HCT116 (cell line): ENCODE results near the gene CYP2S1. TPM values are rescaled to one million over a fixed set of nuclear protein-coding genes. Genes with fewer than 3 reads are reported as not detected.

Experiments
- ATAC-seq: fragments of 200-7000 bp; cut with Tn5 transposase; 2 replicates; pipeline ENCODE4 v1.9.1; 2020; ENCODE audit warnings: mild to moderate bottlenecking, moderate library complexity
- BruUV-seq: library from RNA; stranded (reverse); fragments of 400-500 nt; replicated peaks from 2 replicates; lab custom pipeline; 2021; lab: Mats Ljungman, UMichigan
- CTCF ChIA-PET: fragments of 300-600 bp; sonication (Branson Sonifier 250); formaldehyde crosslinking; loops from one replicate; lab custom pipeline; 2021; ENCODE audit warnings: antibody characterized with exemption; lab: Charles Lee
- POLR2A ChIA-PET: fragments of 300-600, 350-600 bp; sonication (Branson Sonifier 250); formaldehyde crosslinking; loops from one replicate; lab custom pipeline; 2021; ENCODE audit warnings: antibody characterized with exemption; lab: Charles Lee
- RAD21 ChIA-PET, 2 experiments: fragments of 300-600 bp; sonication (Branson Sonifier 250); formaldehyde crosslinking; loops; one replicate each; lab custom pipeline; 2023; ENCODE audit warnings: low total read pairs in 2 of 2; ENCODE audit not compliant: uncharacterized antibody in 2 of 2, unreplicated experiment in 2 of 2, low non-redundant PET in 1 of 2; lab: Charles Lee
- DNase-seq: peaks from one replicate; pipeline ENCODE4 v3.0.0-alpha.2; 2010; ENCODE audit warnings: low read depth, low spot score
- H2AFZ ChIP-seq: fragments of 200-600 bp; shearing (Covaris generic), sonication (generic); 2 replicates; pipeline ENCODE4 v1.6.1; 2017; ENCODE audit warnings: low read depth, mixed run types, mixed read lengths, antibody characterized with exemption, low read length; ENCODE audit not compliant: poor library complexity, severe bottlenecking
- H3K27ac ChIP-seq: 2 replicates; pipeline ENCODE4 v1.5.1; 2012; ENCODE audit warnings: low read depth, low read length
- H3K27me3 ChIP-seq: fragments of 200-600 bp; sonication (generic); 2 replicates; pipeline ENCODE4 v1.6.1; 2016; ENCODE audit warnings: mixed run types, low read length, mixed read lengths; ENCODE audit not compliant: insufficient read depth
- H3K36me3 ChIP-seq, 2 experiments: fragments of 200-500 bp in 1 of 2; fragments of 200-600 bp in 1 of 2; sonication (Bioruptor generic) in 1 of 2; sonication (generic) in 1 of 2; 2 replicates each; pipeline versions ENCODE4 v1.5.1 to v1.6.1; 2014 to 2016; ENCODE audit warnings: low read length in 2 of 2, inconsistent platforms in 1 of 2, mixed read lengths in 1 of 2, mixed run types in 1 of 2; ENCODE audit not compliant: insufficient read depth in 2 of 2, control insufficient read depth in 1 of 2
- H3K4me1 ChIP-seq, 2 experiments: fragments of 200-600 bp in 1 of 2; sonication (generic) in 1 of 2; 2 replicates each; pipeline versions ENCODE4 v1.5.1 to v1.6.1; 2012 to 2017; ENCODE audit warnings: low read length in 2 of 2, inconsistent platforms in 1 of 2, mild to moderate bottlenecking in 1 of 2, mixed read lengths in 1 of 2, mixed run types in 1 of 2, moderate library complexity in 1 of 2; ENCODE audit not compliant: insufficient read depth in 2 of 2, control insufficient read depth in 1 of 2
- H3K4me2 ChIP-seq: fragments of 200-600 bp; sonication (generic); 2 replicates; pipeline ENCODE4 v1.6.1; 2017; ENCODE audit warnings: mixed run types, low read length, mixed read lengths
- H3K4me3 ChIP-seq, 2 experiments: fragments of 200-600 bp in 1 of 2; sonication (generic) in 1 of 2; replicated peaks in 1 of 2; 2 replicates each; pipeline ENCODE4 v1.5.1; 2011 to 2016; ENCODE audit warnings: low read length in 2 of 2, control low read depth in 1 of 2, low read depth in 1 of 2, mild to moderate bottlenecking in 1 of 2, mixed read lengths in 1 of 2, mixed run types in 1 of 2
- H3K79me2 ChIP-seq: fragments of 200-600 bp; sonication (generic); 2 replicates; pipeline ENCODE4 v1.6.1; 2017; ENCODE audit warnings: mild to moderate bottlenecking, mixed run types, low read length, moderate library complexity, mixed read lengths; ENCODE audit not compliant: insufficient read depth
- H3K9ac ChIP-seq: fragments of 200-600 bp; sonication (generic); 2 replicates; pipeline ENCODE4 v1.6.1; 2016; ENCODE audit warnings: low read length, mixed read lengths
- H3K9me2 ChIP-seq: fragments of 200-600 bp; sonication (generic), shearing (Covaris generic); 2 replicates; pipeline ENCODE4 v1.6.1; 2017; ENCODE audit warnings: mixed run types, mild to moderate bottlenecking, moderate library complexity; ENCODE audit not compliant: insufficient read depth
- H3K9me3 ChIP-seq, 2 experiments: fragments of 200-500 bp in 1 of 2; fragments of 200-600 bp in 1 of 2; sonication (Bioruptor generic) in 1 of 2; sonication (generic) in 1 of 2; 2 replicates each; pipeline ENCODE4 v1.6.1; 2014 to 2017; ENCODE audit warnings: low read length in 2 of 2, mixed read lengths in 2 of 2, inconsistent platforms in 1 of 2, low read depth in 1 of 2, mild to moderate bottlenecking in 1 of 2, mixed run types in 1 of 2, moderate library complexity in 1 of 2; ENCODE audit not compliant: control insufficient read depth in 1 of 2, insufficient read depth in 1 of 2
- H4K20me1 ChIP-seq: fragments of 200-600 bp; sonication (generic), shearing (Covaris generic); 2 replicates; pipeline ENCODE4 v1.6.1; 2017; ENCODE audit warnings: mixed run types, mild to moderate bottlenecking, moderate library complexity; ENCODE audit not compliant: insufficient read depth
- EGR1 ChIP-seq: IDR thresholded peaks from 2 replicates; pipeline ENCODE4 v1.6.1; 2012; ENCODE audit warnings: low read depth
- ELF1 ChIP-seq: IDR thresholded peaks from 2 replicates; pipeline ENCODE4 v1.6.1; 2012; ENCODE audit warnings: low read depth, borderline replicate concordance
- MAX ChIP-seq: IDR thresholded peaks from 2 replicates; pipeline ENCODE4 v1.6.1; 2012
- RAD21 ChIP-seq: IDR thresholded peaks from 2 replicates; pipeline ENCODE4 v1.6.1; 2012; ENCODE audit warnings: low read depth, mild to moderate bottlenecking
- SRF ChIP-seq: IDR thresholded peaks from 2 replicates; pipeline ENCODE4 v1.6.1; 2012; ENCODE audit warnings: low read depth
- YY1 ChIP-seq: IDR thresholded peaks from 2 replicates; pipeline ENCODE4 v1.6.1; 2011; ENCODE audit warnings: low read length, low read depth, moderate library complexity, mild to moderate bottlenecking; ENCODE audit not compliant: insufficient replicate concordance; ENCODE audit errors: extremely low read depth
- ZFX ChIP-seq: fragments of 450-650 bp; IDR thresholded peaks from 2 replicates; pipeline ENCODE4 v1.6.1; 2017
- intact Hi-C: fragments of 100-400 bp; cut with micrococcal nuclease; formaldehyde crosslinking; loops from 2 replicates; pipeline ENCODE4 v1.10.0; 2022
- total RNA-seq: library from RNA; stranded (reverse); gene quantifications from one replicate; pipeline ENCODE4 v1.2.1, GENCODE V29; 2021; ENCODE audit not compliant: unreplicated experiment

Gene CYP2S1
- total RNA-seq, 1 experiment from 2014 or later, result 17.6 TPM

DNA sequence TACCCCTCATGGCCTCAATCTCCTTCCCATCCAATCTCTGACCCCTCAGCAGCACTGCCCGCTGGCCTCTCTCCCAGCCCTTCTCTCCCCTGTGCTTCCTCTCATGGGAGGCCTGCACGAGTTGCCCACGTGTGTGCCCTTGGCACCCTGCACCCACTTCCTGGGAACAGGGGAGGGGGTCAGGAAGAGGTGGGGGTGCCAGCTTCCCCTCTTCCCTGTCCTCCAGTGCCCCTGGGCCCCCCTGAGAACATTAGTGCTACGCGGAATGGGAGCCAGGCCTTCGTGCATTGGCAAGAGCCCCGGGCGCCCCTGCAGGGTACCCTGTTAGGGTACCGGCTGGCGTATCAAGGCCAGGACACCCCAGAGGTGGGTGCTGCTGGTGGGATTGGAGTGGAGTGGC is 45.2 kb downstream of the CYP2S1 start:
- H2AFZ ChIP-seq, result no peak overlapping the region
- H3K9ac ChIP-seq, result no peak overlapping the region
- H3K4me1 ChIP-seq, result no peaks in the 10 kb centered on the region
- TF ChIP-seq EGR1, result no peak
- no peaks in the 10 kb centered on the region for H3K9me2 ChIP-seq
- H3K79me2 ChIP-seq, result no peaks in the 10 kb centered on the region
- ChIA-PET CTCF (interaction anchor here (1.2 kb wide), 1 partner anchor 24 kb away, joined by 3 read pairs; no protein-coding TSS in a partner anchor), RAD21 (no interaction called here), POLR2A (no interaction called here)
- peaks cover 4 to 62% of the 10 kb centered on the region in 2 experiments; a peak in 3 of 4 replicates for H3K36me3 ChIP-seq
- H3K27ac ChIP-seq, result no peak overlapping the region
- H4K20me1 ChIP-seq, result no peaks in the 10 kb centered on the region
- no peak for ATAC-seq
- no peaks in the 10 kb centered on the region for H3K27me3 ChIP-seq
- no peak overlapping the region for H3K4me2 ChIP-seq
- no peaks in the 10 kb centered on the region for H3K9me3 ChIP-seq
- DNase-seq, result no peak
- H3K4me3 ChIP-seq, result no peak overlapping the region
- BruUV-seq, result no TSS peak
- intact Hi-C loops, result no loop called here

GRCh38 chr19:41239363-41239762 is 46.3 kb downstream of the CYP2S1 start:
- no peaks in the 10 kb centered on the region for H3K4me1 ChIP-seq
- ATAC-seq, result no peak
- no peaks in the 10 kb centered on the region for H3K9me2 ChIP-seq
- no peak overlapping the region for H3K9ac ChIP-seq
- no peaks in the 10 kb centered on the region for H3K9me3 ChIP-seq
- no peaks in the 10 kb centered on the region for H3K27me3 ChIP-seq
- RAD21 ChIA-PET, result no interaction called here
- H3K27ac ChIP-seq, result no peak overlapping the region
- H4K20me1 ChIP-seq, result no peaks in the 10 kb centered on the region
- no peak overlapping the region for H3K4me2 ChIP-seq
- CTCF ChIA-PET, result no interaction called here
- TF ChIP-seq SRF (no peak), ZFX (no peak), MAX (no peak), YY1 (no peak), ELF1 (no peak), RAD21 (no peak)
- H3K4me3 ChIP-seq, result no peak overlapping the region
- POLR2A ChIA-PET, result no interaction called here
- H3K79me2 ChIP-seq, result no peaks in the 10 kb centered on the region
- DNase-seq, result no peak
- intact Hi-C loops, result no loop called here
- no TSS peak for BruUV-seq
- H2AFZ ChIP-seq, result no peak overlapping the region
- peaks cover 4 to 59% of the 10 kb centered on the region in 2 experiments; a peak in 2 of 4 replicates for H3K36me3 ChIP-seq
